NCI-H446 treated with DMSO at 0.1 percent for 48 hours (cell line): ENCODE results near the gene RNF123.
"Not testable (repeated sequence)": the region's sequence is repeated elsewhere in the genome, so short reads cannot be mapped to it uniquely, and the experiment has no call there.

Experiments
- DNase-seq: peaks from one replicate; lab custom pipeline; 2025; lab: John Stamatoyannopoulos, UW

RNF123 gene

DNA sequence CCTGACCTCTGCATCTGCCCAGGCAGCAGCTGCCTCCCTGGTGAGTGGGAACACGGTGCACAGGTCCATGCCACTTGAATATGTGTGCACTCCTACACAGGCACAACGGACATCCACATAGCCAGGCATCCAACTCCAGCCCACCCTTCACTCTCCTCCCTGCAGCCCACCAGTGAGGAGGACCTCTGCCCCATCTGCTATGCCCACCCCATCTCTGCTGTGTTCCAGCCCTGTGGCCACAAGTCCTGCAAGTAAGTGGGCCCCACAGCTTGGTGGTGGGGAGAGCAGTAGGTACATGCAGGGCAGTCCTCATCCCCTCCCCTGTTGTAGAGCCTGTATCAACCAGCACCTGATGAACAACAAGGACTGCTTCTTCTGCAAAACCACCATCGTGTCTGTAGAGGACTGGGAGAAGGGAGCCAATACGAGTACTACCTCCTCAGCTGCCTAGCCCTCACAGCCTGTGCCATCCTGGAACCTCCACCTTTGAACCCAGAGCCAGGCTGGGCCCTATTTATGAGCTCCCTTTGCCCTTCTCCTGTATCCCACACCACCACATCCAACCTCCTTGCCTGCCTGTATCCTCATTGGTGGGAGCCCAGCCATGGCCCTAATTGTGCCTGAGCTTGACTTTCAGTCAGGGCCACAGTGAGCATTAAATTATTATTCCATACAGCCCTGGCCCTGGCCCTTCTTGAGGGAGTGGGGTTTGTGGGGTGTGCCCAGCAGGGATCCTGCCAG, 31.7 kb downstream of the RNF123 start:
- DNase-seq: no peak

DNA sequence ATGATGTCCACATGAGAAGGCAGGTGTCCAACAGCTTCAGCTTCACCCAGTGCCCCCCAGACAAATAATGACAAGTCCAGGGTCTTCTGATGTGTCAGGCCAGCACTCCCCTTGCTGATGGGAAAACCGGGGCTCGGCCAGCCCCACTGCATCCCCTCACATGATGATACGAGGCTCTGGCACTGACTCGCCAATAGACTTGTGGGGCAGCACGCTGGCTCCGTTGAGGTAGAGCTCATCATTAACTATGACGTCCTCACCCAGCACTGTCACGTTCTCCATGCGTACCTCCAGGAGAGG, 32.2 kb downstream of the RNF123 start:
- no peak for DNase-seq

DNA sequence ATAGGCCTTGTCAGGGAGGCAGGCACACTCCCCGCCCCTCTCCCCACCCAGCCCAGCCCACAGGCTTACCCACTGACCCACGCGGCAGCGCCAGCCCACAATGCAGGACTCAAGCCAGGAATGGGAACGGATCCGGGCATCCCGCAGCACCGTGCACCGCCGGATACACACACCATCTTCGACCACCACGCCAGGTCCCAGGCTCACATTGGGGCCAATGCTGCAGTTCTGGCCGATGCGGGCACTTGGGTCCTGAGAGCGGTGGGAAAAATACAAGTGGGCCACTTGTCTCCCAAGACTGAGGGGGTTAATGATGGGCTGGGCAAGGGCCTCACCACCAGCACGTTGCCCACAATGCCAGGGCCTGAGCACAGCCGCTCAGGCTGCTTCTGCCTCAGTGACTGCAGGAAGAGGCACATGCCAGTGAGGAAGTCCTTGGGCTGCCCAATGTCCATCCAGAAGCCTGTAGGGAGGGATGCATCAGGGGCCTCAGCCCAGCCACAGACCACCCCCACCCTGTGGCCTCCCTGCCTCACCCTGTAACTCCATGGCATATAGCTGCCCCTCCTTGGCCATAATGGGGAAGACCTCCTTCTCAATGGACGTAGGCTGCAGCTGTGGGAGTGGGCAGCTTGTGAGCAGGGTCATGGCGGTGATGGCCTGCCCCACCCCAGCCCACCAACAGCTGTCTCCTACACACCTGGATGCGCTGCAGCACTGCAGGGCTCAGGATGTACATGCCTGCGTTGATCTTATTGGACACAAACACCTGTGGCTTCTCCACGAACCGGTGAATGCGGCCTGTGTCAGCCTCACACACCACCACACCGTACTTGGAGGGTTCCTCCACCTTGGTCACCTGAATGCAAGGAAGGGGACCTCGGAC, 32.8 kb downstream of the RNF123 start:
- DNase-seq: no peak

DNA sequence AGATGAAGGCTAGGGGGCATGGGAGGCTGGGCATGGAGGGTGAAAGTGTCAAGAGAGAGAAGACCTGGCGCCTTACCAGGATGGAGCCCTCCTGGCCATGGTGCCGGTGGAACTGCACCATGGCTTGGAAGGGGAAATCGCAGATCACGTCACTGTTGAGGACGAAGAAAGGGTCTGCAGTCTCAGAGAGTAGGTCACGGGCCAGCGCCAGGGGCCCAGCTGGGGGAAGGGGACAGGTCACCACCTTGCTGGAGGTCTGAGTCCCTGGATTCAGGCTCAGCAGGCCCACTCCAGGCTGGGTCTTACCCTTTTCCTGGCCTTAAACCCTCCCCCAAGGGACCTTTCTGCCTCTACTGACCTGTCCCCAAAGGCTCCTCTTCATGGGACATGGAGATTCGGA, 33.5 kb downstream of the RNF123 start:
- DNase-seq: no peak

DNA sequence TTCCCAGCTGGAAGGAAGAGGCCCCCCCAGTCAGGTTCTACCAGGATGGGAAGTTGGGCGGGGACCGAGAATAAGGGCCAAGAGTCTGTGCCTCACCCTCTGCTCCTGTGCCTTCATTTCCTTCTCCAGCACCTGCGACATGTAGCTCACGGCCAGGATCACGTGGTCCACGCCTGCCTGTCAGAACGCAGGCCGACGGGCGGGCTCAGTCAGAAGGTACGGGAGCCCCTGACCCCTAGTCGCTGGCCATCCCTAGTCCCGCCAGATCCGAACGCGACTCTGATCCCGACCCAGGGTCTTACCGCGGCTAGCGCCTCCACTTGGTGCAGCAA, 33.9 kb downstream of the RNF123 start:
- DNase-seq: no peak

DNA sequence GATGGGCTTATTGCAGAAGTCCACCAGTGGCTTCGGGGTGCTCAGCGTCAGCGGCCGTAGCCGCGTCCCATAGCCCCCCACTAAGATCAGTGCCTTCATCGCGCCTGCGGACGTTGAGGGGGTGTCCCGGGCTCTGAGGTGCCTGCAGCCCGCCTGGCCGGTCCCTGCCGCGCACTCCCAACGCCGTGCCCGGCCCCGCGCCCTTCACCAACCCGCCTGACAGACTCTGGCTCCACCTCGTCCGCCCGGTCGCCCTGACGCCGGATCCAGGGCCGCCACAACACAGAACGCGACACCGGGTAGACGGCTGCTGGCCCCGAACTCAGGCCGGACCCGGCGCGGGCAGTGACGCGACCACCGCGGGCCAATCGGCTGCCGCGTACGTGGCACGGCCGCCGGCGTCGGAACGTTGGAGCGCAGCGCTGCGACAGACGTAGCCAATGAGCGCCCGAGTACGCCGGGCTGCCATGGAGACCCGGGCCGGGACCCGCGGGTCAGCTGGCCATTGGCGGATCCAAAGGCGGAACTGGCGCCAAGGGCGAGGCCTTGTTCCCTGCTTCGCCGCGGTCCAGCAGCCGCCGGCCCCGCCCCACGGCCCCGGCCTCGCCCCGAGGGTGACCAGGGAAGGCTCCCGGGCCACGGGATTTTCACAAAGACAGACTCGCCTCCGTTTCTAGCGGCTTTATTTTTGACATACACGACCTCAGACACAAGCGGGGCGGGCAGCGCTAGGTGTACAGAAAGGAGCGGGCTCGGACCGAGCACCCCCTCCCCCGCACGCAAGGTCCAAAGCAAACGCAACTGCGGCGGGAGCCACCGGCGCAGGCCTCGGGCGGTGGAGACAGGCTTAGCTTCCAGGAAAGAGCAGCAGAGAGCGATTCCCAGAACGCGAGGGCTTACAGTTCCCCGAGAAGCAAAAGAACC, 34.5 kb downstream of the RNF123 start, which contains the start of gene GMPPB:
TSS of gene GMPPB (minus strand) at position 324 of the 924 bp plus-strand sequence. CDS start at position 99, 225 bp downstream.
- peak; percentile 79 for DNase-seq

DNA sequence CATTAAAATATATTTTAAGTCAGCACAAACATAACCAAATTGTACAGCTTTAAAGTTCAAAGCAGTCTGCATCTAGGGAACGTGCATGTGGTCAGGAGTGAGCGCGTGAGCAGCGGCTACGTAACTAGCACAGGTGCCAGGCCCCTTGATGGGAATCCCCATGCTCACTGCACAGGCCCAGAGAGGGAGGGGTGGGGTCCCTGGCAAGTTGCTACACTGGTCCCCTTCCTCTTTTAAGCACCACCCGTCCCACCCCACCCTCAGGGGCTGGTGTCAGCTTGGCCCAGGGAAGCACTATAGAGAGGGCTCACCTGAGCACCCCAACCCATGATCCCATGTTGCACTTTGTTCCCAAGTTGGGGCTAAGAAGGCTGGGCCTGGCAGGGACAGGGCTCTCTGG, 35.2 kb downstream of the RNF123 start:
- no peak for DNase-seq

DNA sequence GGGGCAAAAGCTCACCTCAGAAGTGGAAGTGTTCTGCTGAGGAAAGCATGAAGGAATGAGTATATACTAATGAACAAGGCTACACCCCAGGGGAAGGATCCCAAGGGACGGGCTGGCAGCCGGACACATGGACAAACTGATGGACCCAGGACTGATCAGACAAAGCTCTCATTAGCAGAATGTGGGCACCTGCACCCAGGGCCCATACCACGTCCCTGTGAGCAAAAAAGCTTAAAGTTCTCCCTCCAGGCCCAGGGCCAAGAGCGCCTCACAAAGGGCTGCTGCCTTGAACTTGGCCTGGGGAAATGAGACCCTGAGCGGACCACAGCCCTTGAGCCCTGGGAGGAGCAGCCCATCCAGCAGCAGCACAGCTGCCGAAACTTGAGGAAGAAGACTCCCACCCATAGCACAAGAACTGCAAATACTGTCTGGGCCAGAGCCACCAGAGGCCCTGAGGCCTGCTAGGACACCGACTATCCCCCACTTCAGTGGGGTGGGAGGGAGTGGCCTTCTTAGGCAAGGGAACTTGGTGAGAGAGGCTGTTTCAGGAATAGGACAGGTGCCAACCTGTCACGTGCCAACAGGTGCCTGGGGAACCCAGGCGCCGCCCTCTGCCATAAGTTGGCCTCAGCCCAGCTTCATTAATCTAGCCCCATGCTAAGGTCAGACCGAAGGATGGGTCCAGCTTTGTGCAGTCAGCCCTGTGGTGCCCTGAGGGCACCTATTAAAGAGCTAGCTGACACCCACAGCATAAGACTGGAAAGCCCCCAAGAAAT, 36.7 kb downstream of the RNF123 start:
- no peak for DNase-seq

DNA sequence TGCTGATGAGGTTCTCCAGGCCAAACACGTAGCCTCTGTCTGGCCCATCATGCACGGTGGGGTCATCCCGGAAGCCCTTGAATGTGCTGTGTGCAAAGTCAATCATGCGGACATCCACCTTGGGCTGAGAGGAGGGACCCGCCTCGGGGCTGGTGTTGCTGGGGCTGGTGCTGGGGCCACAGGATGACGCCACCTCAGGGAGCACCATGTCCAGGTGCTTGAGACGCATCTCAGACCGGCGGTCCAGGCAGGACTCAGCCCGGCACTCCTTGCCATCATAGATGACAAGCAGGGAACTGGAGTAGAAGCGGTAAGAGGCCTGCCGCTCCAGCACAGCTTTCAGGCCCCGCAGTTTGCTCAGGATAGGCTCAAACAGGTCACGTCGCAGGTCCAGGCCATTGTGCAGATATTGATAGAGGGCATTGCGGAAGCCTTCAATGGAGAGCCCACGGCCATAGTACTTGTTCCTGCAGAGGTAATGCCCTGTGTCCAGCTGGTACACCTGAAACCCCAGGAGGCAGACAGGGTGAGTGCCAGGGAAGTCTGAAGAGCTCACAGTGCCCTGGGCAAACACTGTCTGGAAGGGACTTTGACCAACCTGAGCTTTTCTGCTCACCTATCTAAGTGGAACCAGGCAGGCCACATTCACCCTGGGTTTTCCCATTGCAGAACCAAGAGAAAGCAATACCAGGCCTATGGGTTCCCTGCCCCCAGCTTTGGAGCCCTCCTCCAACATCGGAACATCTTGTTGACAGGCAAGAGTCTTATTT, 38.0 kb downstream of the RNF123 start:
- no peak for DNase-seq

DNA sequence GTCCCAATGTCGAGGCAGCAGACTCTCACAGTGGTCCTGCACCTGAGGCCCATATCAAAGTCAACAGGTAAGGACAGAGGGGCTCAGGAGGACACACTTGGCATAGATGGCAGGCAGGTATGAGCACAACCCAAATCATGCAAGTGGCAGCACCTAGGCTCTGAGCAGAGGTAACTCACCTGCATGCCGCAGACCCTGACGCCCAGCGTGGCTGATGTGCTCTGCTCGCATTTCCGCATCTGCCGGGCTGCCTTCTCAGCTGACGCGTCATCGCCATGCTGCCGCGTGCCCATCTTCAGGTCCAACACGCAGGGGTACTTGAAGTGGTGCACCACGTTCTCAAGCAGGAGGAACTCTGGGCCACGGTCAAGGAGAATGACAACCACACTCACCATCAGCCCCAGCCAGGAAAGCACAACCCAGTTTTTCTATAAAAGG, 38.6 kb downstream of the RNF123 start:
- DNase-seq: no peak

DNA sequence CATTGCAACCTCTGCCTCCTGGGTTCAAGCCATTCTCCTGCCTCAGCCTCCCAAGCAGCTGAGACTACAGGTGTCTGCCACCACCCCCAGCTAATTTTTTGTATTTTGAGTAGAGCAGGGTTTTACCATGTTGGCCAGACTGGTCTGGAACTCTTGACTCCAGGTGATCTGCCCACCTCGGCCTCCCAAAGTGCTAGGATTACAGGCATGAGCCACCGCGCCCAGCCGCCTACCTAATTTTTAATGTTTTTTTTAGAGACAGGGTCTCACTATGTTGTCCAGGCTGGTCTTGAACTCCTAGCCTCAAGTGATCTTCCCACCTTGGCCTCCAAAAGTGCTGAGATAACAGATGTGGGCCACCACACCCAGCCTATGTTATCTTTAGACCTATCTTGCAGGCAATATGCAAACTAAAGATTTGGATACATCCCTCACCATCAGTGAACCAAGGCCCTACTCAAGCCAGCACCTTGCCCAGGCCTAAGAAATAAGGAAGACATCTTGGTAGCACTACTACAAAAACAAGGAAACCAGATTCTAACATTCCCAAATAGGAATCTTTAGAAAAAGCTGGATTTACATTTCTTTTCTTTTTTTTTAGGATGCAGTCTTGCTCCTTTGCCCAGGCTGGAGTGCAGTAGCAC, 40.7 kb downstream of the RNF123 start:
- DNase-seq: no peak

DNA sequence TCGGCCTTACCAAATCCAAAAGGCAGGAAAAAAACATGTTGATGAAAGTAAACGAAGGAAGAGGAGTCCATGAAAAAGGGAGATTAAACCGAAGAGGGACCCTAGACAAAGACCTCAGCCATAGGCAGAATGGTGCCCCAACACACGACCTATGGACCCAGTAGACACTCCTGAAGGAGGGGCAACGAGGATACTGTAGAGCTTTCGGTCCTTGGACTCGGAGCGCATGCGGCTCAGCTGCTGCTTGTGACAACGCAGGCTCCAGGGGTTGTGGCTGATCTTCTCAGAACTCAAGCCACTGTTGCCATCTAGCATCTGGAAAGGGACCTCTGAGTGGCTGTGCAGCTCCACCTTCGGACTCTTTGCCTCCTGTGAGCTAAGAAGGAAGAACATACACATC, 43.2 kb downstream of the RNF123 start:
- DNase-seq: no peak

DNA sequence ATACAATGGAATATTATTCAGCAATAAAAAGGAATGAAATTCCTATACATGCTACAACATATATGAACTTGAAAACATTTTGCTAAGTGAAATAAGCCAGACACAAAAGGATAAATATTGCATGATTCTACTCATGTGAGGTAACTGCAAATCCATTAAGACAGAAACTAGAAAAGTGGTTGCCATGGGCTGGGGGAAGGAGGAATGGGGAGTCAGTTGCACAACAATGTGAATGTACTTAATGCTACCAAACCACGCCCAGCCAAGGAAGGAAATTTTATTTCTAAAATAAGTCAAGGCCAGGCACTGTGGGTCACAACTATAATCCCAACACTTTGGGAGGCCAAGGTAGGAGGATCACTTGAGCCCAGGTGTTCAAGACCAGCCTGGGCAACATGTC, 44.2 kb downstream of the RNF123 start:
- DNase-seq: no peak

DNA sequence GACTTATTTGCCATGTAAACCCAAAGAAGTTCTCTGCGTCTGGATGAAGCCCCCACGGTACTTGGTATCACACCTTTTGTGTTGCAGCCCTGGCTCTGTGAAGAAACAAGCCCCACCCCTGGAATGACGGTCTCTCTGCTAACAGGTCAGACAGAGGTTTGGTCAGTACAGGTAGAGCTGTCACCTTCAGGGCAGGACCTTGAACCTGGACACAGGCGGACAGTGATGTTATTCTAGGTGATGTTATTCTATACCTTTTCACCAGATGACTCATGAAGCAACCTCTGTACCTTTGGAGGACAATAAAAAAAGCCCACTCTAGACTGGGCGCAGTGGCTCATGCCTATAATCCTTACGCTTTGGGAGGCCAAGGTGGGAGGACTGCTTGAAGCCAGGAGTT, 45.4 kb downstream of the RNF123 start:
- no peak for DNase-seq

DNA sequence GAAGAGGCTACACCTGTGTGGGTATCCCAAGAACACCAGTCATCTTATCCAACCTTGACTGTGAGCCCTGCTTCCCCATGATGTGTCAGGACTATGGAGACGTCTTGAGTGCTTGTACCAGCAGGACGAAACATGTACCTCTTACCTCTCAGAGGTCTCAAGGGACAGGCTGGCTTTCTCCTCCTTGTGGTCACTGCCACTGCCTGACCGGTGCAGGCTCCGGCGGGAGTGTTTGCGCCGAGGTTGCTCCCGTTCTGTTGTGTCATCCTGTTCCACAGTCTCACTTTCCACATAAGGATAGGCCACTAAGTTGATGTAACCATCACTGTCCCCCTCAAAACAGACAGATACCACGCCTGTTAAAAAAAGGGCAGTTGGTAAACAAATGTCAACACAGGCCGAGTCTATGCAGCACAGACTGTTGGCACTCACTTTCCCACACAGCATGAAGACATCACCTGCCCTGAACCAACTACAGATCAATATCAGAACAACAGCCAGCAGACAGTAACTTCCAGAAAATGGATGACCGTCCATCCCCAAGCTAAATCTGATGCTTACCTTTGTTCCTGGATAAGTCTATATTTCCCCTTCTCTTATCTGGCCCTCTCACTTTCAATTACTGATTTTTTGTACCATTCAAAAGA, 48.8 kb downstream of the RNF123 start:
- DNase-seq: no peak

DNA sequence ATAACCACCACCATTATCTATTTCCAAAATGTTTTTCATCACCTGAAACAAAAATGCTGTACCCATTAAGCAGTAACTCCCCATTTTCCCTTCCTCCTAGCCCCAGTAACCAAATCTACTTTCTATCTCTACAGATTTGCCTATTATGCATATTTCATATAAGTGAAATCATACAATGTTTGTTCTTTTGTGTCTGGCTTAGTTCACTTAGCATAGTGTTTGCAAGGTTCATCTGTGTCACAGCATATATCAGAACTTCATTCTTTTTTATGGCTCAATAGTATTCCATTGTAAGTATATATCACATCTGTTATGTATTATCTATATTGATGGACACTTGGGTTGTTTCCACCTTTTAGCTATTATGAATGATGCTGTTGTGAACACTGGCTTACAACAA, 51.1 kb downstream of the RNF123 start:
- no peak for DNase-seq

DNA sequence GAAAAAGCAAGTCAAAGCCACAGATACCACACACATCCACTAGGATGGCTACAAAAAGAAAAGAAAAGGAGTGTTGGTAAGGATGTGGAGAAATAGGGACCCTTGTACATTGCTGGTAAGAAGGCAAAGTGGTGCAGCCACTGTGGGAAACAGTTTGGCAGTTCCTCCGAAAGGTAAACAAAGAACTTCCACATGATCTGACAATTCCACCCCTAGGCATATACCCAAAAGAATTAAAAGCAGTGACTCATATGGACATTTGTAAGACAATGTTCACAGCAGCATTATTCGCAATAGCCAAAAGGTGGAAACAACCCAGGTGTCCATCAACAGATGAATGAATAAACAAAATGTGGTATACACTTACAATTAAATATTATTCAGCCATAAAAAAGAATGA, 56.6 kb downstream of the RNF123 start:
- DNase-seq: no peak

DNA sequence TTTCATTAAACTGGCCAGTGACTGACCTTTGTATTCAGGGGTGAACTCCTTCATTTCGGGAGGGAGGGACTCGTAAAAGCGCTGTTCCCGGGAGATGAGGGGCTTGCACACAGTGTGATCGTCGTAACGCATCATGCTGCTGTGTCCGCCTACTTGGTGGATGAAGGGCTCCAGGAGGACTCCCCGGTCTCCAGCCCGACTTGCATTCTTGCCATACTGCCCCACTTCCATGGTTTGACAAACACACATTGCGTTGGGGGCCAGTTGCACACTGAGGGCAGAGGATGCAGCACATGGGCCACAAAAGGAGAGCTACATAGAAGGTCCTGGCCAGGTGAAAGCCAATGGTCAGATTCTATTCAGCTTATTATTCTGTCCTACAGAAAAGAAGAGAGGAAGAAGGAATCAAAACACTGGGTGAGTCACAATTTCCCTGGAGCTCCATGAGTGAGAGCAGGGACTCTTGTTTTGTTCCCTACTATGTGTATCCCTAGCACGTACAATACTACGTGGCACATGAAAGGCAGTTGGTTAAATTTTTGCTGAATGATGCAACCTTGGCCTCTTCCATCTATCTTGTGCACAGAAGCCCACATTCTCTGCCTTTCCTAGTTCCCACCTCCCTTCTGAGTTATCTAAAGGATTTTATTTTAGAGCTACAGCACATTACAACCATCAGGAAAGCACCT, 58.6 kb downstream of the RNF123 start:
- no peak for DNase-seq

DNA sequence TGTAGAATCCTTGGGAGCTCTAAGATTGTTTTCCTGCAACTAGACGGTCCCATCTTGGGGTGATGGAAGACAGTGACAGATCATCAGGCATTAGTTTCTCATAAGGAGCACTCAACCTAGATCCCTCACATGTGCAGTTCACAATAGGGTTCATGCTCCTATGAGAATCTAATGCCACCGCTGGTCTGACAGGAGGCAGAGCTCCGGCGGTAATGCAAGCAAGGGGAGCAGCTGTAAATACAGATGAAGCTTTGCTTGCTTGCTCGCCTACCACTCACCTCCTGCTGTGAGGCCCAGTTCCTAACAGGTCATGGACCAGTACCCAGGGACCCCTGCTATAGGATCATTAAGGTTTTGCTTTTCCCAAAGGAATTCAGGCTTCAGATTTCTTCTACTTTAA, 59.5 kb downstream of the RNF123 start:
- DNase-seq: not testable (repeated sequence)
